ENCODE data around the gene TPK1. TPM values are rescaled to one million over a fixed set of nuclear protein-coding genes. Genes with fewer than 3 reads are reported as not detected.

The TPK1 gene
- total and polyA plus RNA-seq, 4 donors, result 5.3 to 16.8 (median 15.9) TPM

DNA sequence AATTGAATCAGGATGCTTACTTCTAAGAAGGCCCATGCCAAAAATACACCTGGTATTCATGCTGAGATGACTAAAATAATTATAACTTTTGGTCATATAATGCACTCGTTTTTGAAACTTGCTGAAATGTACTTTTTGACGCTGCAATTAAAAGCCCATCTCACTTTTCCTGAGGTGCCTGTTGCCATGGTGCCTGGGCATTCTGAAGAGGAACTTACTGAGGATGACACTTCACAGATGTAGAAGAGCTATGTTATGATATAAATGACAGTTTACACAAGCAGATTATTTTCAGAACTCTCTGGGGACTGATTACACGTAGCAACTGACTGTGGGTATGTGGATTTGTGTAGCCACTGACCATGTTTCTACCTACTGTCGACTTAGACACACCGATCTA lies 182.4 kb downstream of the TPK1 start:
- H3K4me1 ChIP-seq (ENCODE audit: control insufficient read depth in 5 of 5, insufficient read depth in 5 of 5, low read length in 5 of 5), result peaks cover 0 to 2% (median 0%) of the 10 kb centered on the region in 5 donors
- H3K27ac ChIP-seq (ENCODE audit: low read depth in 1 of 2, low read length in 1 of 2), result no peak overlapping the region
- no peak overlapping the region for H3K9ac ChIP-seq (ENCODE audit: insufficient read depth in 1 of 2, low read length in 2 of 2)
- TF ChIP-seq, protein P1, sequence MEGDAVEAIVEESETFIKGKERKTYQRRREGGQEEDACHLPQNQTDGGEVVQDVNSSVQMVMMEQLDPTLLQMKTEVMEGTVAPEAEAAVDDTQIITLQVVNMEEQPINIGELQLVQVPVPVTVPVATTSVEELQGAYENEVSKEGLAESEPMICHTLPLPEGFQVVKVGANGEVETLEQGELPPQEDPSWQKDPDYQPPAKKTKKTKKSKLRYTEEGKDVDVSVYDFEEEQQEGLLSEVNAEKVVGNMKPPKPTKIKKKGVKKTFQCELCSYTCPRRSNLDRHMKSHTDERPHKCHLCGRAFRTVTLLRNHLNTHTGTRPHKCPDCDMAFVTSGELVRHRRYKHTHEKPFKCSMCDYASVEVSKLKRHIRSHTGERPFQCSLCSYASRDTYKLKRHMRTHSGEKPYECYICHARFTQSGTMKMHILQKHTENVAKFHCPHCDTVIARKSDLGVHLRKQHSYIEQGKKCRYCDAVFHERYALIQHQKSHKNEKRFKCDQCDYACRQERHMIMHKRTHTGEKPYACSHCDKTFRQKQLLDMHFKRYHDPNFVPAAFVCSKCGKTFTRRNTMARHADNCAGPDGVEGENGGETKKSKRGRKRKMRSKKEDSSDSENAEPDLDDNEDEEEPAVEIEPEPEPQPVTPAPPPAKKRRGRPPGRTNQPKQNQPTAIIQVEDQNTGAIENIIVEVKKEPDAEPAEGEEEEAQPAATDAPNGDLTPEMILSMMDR (IDR thresholded peaks at IDR 0.05; ENCODE audit: control extremely low read depth, extremely low read depth), result no peak
- H3K4me3 ChIP-seq, result no peak overlapping the region
- no peak for DNase-seq
- H3K27me3 ChIP-seq (ENCODE audit: control insufficient read depth in 3 of 3, insufficient read depth in 3 of 3, low read length in 2 of 3), result no peaks in the 10 kb centered on the region
- peaks cover 0 to 4% (median 0%) of the 10 kb centered on the region in 4 donors for H3K9me3 ChIP-seq (ENCODE audit: control insufficient read depth in 4 of 4, insufficient read depth in 3 of 4, low read length in 3 of 4)
- ATAC-seq (ENCODE audit: insufficient read depth, low FRiP score), result no peak
- H3K36me3 ChIP-seq (ENCODE audit: control insufficient read depth in 4 of 4, insufficient read depth in 4 of 4, low read length in 4 of 4), result no peaks in the 10 kb centered on the region
- WGBS, 2 donors, result 57 to 65% methylated on average over 5 of the region's 5 CpGs

DNA sequence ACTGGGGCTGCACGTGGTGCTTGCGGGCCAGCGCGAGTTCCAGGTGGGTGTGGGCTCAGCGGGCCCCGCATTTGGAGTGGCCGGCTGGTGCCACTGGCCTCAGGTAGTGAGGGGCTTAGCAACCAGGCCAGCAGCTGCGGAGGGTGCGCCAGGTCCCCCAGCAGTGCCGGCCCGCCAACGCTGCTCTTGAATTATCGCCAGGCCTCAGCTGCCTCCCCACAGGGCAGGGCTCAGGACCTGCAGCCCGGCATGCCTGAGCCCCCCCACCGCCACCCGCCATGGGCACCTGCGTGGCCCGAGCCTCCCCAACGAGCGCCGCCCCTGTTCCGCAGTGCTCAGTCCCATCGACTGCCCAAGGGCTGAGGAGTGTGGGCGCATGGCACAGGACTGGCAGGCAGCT lies 185.4 kb downstream of the TPK1 start:
- H3K27ac ChIP-seq (ENCODE audit: low read depth in 1 of 2, low read length in 1 of 2), result no peak overlapping the region
- no peak overlapping the region for H3K4me3 ChIP-seq
- no peaks in the 10 kb centered on the region for H3K27me3 ChIP-seq (ENCODE audit: control insufficient read depth in 3 of 3, insufficient read depth in 3 of 3, low read length in 2 of 3)
- no peaks in the 10 kb centered on the region for H3K36me3 ChIP-seq (ENCODE audit: control insufficient read depth in 4 of 4, insufficient read depth in 4 of 4, low read length in 4 of 4)
- ATAC-seq (ENCODE audit: insufficient read depth, low FRiP score) (no peak), DNase-seq (no peak)
- no peak overlapping the region for H3K9ac ChIP-seq (ENCODE audit: insufficient read depth in 1 of 2, low read length in 2 of 2)
- H3K4me1 ChIP-seq (ENCODE audit: control insufficient read depth in 5 of 5, insufficient read depth in 5 of 5, low read length in 5 of 5), result no peaks in the 10 kb centered on the region
- peaks cover 0 to 13% (median 0%) of the 10 kb centered on the region in 4 donors for H3K9me3 ChIP-seq (ENCODE audit: control insufficient read depth in 4 of 4, insufficient read depth in 3 of 4, low read length in 3 of 4)
- WGBS, 2 donors, result 96 to 98% methylated on average over 19 to 24 of the region's 24 CpGs
- TF ChIP-seq, protein P1 (IDR thresholded peaks at IDR 0.05; ENCODE audit: control extremely low read depth, extremely low read depth), result no peak

DNA sequence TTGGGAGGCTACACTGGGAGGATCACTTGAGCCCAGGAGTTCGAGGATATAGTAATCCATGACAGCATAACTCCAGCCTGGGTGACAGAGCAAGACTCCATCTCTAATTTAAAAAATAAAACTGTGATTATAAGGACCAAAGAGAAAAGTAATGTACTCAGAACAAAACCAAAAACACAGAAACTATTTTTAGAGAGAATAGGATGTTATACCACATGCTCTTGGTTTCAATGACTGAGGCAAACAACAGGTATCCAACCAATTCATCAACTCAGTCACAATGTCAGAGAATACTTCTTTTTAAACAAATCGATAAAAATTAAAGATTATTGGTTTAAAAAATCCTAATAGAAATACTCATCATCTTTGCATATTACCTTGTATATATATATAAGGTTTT lies 186.7 kb downstream of the TPK1 start:
- Histone ChIP-seq H3K9me3 (ENCODE audit: control insufficient read depth in 4 of 4, insufficient read depth in 3 of 4, low read length in 3 of 4) (peaks cover 0 to 13% (median 0%) of the 10 kb centered on the region in 4 donors), H3K9ac (ENCODE audit: insufficient read depth in 1 of 2, low read length in 2 of 2) (no peak overlapping the region), H3K36me3 (ENCODE audit: control insufficient read depth in 4 of 4, insufficient read depth in 4 of 4, low read length in 4 of 4) (no peaks in the 10 kb centered on the region), H3K4me3 (no peak overlapping the region), H3K27ac (ENCODE audit: low read depth in 1 of 2, low read length in 1 of 2) (no peak overlapping the region), H3K4me1 (ENCODE audit: control insufficient read depth in 5 of 5, insufficient read depth in 5 of 5, low read length in 5 of 5) (no peaks in the 10 kb centered on the region), H3K27me3 (ENCODE audit: control insufficient read depth in 3 of 3, insufficient read depth in 3 of 3, low read length in 2 of 3) (no peaks in the 10 kb centered on the region)
- no peak for DNase-seq
- 84 to 89% methylated on average over 2 of the region's 2 CpGs for WGBS, 2 donors
- ATAC-seq (ENCODE audit: insufficient read depth, low FRiP score), result no peak
- TF ChIP-seq, protein P1 (IDR thresholded peaks at IDR 0.05; ENCODE audit: control extremely low read depth, extremely low read depth), result no peak

DNA sequence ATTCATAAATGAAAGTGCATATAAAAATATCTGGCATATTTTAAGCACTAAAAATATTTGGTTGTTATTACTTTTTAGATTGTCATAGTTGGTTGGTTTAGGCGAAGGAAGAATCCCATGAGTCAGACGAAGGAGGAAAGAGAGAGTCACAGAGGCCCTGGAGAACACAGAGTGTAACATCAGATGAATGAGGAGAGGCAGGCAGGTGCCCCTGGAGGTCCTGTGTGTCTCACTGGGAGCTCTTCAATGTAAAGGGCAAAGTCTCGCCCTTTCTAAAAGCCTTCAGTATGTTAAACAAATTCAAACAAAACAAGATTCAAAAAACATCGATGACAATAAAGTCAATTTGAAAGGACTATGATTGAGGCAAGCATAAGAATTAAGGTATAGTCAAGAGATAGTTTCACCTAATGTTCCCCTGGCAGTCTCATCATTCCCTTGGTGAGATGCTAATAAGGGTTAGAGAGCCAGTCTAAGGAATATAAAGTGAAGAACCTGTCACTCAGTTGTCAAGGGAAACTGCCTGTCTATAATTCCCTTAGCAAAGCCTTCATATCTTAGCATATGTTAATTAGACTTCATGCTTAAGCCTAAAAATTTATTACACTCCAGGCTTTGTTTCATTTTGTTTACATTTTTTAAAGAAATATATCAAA lies 194.3 kb downstream of the TPK1 start:
- Histone ChIP-seq H3K27me3 (ENCODE audit: control insufficient read depth in 3 of 3, insufficient read depth in 3 of 3, low read length in 2 of 3) (no peaks in the 10 kb centered on the region), H3K27ac (ENCODE audit: low read depth in 1 of 2, low read length in 1 of 2) (no peak overlapping the region), H3K36me3 (ENCODE audit: control insufficient read depth in 4 of 4, insufficient read depth in 4 of 4, low read length in 4 of 4) (no peaks in the 10 kb centered on the region), H3K9me3 (ENCODE audit: control insufficient read depth in 4 of 4, insufficient read depth in 3 of 4, low read length in 3 of 4) (no peaks in the 10 kb centered on the region), H3K9ac (ENCODE audit: insufficient read depth in 1 of 2, low read length in 2 of 2) (no peak overlapping the region), H3K4me3 (no peak overlapping the region), H3K4me1 (ENCODE audit: control insufficient read depth in 5 of 5, insufficient read depth in 5 of 5, low read length in 5 of 5) (no peaks in the 10 kb centered on the region)
- ATAC-seq (ENCODE audit: insufficient read depth, low FRiP score), result no peak
- no peak for DNase-seq
- WGBS, 2 donors, result 81 to 88% methylated on average over 4 of the region's 4 CpGs
- TF ChIP-seq, protein P1 (IDR thresholded peaks at IDR 0.05; ENCODE audit: control extremely low read depth, extremely low read depth), result no peak

Data from lung (tissue), 12 donors.